NCI-H187 (cell line): Measurements from ENCODE around the gene ETS1.

Experiments used
- DNase-seq, 2 experiments: peaks; one replicate each; lab custom pipeline; 2025; lab: John Stamatoyannopoulos, UW

ETS1 gene

DNA sequence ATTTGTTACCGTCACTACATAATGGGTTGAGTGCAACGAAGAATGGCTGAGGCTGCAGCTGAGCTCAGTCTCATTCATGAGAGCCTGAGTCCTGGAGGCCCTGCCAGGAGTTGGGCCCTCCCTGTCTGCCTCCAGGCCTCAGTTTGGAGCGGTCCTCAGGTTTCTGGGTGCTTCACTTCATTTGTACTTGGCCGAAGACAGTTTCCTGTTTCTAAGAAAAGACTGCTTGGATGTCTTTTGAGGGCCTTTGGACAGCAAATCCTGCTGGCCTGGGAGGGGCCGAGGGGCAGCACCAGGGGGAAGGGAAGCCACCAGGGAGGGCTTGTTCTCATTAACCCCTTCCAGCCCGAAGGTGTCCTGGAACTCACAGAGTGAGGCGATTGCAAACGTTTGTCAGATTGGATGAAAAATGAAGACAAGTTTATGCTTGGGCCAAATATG, 163.1 kb downstream of the ETS1 start:
- no peak for DNase-seq

DNA sequence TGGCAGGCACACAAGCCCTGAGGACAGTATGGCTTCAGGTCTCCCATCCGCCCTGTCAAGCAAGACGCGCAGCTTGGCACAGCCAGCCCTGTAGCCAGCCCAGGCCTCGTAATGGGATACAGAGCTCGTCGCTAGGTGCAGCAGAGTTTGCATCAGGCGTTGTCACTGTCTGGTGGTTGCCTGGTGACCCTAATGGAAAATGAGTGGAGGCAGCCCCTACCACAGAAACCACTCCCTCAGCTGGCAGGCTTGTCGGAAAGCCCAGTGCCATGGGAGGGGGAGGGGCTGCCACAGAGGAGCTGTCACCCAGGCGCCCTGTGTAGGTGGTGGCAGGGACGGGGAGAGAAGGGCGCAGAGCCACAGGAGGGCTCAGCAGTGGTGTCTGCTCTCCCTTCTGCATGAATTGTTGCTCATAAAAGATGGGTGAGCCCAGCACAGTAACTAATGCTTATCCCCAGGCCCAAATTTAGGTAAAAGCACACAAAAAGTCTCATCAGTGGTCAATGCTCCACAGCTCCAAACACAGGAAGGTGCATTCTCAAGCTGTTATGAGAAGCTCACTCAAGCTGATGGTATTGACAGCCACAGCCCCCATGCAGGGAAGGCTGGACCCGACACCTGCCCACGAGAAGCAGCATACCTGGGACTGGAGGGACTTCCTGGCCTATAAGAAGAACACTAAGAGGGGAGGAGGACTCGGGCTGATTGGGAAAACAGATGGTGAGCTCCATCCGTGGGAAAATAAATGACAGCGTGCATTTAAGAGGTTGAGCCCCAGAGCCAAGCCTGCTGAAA, 164.6 kb downstream of the ETS1 start:
- DNase-seq = no peak

DNA sequence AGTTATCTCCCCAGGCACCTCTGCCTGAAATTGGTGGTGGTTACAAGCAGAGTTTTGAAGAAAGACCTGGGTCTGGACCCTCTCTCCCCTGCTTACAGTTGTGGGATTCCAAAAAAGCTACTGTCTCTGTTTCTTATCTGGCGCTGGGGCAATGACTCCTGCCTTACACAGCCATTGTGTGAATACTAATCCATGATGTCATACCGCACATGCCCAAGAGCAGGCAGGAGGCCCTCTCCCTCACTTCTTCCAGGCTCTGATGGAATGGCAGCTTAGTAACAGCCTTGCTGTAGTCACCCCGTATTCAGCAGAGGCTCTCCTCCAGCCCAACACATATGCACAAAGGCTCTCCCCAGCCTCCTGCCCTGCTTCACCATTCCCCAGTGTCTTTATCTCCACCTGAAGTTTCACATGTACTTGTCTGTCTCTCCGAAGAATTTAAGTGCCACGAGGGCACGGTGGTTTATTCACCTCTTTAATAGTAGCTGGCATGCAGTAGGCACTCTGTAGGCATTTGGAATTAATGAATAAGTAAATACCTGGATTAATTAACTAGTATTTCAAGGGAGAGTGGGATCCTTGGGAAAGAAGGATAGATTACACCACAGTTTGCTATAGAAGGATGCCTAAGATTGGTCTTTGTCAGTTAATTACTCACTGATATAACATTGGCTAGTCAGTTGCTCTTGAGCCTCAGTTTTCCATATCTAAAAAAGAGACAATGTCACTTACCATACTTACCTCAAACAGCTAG, 165.6 kb downstream of the ETS1 start:
- no peak for DNase-seq

DNA sequence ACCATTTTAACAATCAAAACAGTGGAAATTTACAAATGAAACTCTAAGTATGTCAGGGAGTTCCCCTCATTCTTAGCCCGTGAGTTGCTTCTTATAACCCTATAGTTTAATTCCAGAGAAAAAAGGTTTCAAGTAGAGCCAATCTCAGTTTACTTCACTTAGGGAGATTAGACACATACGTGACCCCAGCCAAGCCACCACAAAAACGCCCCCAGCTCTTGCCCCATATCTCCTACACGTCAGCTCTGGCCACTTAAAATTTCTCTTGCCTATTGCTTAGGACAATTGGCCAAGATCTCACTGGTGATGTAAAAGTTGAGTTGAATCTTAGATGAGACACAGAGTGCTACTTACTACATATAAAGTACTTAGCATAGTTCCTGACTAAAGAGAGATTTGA, 166.4 kb downstream of the ETS1 start:
- no peak for DNase-seq

DNA sequence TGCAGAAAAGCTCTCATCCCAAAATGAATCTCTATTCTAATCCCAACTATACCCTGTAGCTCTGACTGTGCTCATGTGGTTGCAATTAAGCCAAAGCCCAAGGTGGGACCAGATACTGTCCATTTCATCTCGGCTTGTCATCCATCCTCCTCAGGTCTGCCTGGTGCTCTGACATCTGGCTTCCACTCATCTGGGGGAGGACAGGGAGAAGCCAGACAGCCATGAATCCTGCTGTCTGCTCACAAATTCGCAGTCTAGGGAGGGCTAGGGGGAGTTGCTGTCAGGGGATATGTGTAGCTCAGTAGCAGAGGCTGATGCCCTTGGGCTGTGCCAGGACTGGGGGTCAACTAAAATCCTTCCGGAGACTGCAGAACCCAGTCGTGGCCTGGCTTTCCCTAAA, 167.1 kb downstream of the ETS1 start:
- no peak for DNase-seq

DNA sequence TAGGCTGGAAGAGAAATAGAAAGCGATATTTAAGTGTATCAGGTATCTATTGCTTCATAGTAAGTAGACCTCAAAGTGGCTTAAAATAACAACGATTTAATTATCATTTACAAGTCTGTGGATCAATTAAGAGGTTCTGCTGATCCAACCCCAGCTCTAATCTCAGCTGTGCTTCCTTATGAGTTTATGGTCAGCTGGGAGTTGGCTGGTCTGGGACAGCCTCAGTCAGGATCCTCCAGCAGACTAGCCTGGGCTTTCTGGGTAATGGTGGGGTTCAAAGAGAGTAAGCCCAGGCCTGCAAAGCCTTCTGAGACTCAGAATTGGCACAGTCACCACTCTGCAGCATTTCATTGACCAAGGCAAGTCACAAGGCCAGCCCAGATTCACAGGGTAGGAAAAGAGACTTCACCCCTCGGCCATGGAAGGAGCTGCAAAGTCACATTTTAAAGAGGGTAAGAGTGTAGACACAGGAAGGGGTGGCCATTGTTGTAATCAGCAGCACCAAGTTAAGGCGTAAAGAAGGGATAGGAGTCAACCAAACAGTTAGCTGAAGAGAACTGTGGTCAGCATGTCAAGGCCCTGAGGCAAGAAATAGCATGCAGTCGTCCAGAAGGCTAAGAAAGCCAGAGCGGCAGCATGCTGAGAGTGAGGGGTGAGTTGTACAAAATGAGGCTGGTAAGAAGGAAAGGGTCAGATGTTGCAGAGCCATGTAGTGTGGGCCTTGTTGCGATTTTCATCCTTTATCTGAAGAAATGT, 168.2 kb downstream of the ETS1 start:
- no peak for DNase-seq

DNA sequence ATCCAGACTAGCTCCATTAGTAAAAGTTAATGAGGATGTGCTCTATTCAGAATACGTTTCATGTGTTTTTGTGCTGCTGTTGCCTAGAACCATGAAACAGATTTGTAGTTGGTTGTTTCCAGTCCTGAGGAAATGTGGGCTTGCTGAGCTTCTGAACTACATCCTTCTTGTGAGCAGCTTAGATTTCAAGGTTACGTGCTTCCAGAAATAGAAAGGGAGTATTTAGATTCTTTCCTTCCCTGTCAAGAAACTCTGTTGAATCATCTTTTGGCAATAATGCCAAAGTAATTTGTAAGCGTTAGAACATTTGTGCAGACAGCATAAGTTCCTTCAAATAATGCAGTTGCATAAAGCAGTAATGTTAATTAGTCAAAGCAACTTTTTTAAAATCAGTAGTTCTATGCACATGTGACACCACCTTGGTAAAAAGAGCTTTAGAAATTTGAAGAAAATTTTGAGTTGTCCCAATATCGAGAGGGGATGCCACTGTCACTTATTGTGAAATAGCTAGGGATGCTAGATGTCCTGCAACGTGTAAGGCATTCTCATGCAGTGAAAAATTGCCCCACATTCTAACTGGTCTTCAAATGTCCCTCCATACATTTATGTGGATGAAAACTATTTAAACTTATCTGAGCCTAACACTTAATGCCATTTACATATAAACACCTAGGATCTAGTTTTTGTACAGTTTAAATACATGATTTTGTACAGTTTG, 169.6 kb downstream of the ETS1 start:
- DNase-seq = no peak

DNA sequence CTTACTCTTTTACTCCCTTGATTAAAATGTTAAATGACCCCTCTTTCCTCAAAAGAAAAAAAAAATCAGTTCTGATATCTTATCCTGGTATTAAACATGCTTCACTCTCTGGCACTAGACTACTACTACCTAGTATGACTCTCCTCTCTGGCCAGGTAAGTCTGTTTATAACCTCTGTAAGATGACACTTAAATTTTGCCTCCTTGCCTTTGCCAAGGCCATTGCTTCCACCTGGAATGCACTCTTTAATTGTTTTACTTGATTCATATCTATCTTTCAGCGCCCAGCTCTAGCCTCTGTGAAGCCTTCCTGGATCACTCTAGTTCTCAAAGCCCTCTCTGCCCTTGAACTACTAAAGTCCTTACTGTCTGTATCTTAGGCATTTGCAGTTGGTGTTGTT, 170.4 kb downstream of the ETS1 start:
- DNase-seq = no peak

DNA sequence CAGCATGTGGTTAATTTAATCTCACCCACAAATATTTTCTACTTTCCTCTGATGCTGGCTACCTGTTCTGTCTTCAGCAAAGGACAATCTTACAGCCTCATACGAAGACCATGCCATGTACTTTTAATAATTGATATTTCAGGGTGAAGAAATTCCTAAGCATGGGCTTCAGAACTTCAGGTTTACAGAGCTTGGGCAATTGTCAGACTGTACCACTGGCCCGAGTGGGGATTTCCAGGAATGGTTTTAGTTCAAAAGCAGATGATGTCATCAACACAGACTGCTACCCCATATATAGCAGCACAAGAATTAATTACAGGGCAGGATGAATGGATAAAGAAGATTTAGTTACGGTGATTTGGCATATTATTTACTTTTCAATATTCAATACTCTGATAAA, 171.8 kb downstream of the ETS1 start:
- DNase-seq = no peak

DNA sequence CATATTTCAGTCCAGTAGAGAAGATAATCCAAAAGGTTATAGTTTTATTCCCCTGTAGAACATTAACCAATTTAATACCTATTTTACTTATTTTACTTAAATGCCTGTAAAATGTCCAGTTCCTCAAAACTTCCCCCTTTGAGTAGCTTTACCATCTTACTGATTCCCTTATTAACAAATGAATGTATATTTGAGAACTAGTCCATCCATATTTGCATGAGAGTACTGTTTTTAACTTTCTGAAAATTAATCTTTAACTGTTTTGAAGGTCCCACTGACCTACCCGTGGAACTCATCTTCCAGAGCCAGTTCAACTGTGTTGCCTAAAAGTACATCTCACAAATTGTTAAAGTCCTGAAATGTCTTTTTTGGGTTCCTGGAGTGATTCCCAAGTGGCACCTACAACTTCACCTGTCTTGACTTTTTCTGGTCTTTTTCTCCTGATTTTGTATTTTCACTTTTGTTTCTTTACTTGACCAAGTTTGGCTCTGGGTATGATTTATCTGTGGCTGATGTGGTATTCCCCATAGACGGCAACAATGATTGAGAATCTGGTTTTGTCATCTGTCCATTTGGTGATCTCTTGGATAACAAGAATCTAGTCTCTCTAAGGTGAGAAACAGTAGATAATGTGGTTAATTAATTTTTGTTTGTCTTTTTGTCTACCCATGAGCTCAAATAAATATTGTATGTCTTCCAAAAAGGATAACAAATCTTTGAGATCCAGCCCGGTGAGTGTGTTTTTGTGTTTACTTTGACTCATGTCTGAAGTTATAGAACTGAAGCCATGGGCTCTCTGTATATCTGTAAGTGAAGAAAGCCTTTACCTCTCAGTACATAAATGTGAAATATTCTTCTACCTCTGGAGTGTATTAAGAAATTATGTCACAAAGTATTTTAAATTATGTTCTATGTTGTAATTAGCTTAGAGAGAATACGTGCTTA, 174.2 kb downstream of the ETS1 start:
- no peak for DNase-seq

DNA sequence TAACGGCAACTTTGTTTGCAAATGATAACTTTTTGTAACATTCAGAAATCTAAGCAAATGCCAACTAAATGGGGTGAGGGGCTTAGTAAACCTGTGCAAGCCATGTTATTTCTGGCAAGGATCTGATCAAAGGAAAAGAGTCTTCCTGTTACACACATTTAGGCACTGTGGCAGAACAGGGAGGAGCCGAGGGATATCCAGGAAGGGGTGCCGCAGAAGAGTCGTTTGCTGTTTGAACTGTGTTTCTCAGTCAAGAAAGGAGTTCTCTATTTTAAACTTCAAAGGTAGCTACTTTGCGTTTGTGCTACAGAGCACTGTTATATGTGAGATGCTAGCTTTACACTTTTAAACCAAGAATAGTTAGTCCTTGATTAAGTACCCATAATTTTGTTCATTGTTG, 175.5 kb downstream of the ETS1 start:
- DNase-seq = no peak

DNA sequence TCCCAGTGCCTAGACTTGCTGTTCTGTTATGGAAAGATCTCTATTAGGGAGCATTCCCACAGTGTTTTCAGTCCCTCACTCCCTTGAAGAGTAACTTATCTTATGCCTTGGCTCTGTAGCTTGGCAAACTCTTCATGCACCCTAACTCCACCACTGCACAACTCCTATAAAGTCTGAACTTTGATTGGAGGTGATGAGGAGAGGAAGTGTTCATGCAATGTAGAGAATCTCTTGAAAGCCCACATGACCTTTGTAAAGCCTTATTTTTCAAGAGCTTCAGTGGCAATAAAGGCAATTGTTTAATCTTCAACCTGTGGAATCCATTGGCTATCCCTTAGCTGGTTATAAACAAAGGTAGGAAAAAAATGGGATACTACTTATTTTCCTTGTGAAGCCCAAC, 176.2 kb downstream of the ETS1 start:
- no peak for DNase-seq

DNA sequence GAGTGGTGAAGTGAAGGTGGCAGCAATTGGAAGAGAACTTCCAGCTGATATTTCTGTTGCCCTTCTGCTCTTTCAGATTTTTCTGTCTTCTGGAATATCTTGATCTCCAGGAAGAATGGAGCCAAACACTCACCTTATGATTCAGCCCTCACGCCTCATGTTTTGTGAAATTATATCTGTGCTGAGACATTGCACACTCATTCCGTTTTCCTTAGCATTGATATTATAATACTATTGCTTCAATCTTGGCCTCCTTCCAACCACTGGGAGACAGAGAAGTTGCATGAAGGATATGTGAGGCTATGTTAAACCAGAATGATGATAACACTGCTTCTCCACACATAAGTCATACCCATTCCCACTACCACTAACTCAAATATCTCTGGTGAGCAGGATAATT, 177.9 kb downstream of the ETS1 start:
- no peak for DNase-seq
